Thyroid gland (tissue), 4 donors: ENCODE data around the gene FXN.

Experiments
- CTCF ChIP-seq, 6 experiments: fragments of 200-600 bp in 3 of 6; fragments of 450-650 bp in 3 of 6; sonication (generic) in 3 of 6; IDR thresholded peaks; one replicate each; pipeline ENCODE4 v1.5.1; 2016 to 2019; ENCODE audit warnings: antibody characterized with exemption in 6 of 6, mild to moderate bottlenecking in 2 of 6, inconsistent platforms in 1 of 6, moderate library complexity in 1 of 6
- POLR2A ChIP-seq, 2 donors: fragments of 450-650 bp; IDR thresholded peaks; one replicate each; pipeline ENCODE4 v1.6.1; 2017; ENCODE audit warnings: antibody characterized with exemption in 2 of 2, mild to moderate bottlenecking in 2 of 2, moderate library complexity in 1 of 2

GRCh38 chr9:68999393-69000105 lies 36.0 kb upstream of the FXN start:
- TF ChIP-seq CTCF (IDR thresholded peaks at IDR 0.05) (peak in 5 of 6 experiments; percentile 42 to 85 (median 75)), POLR2A (IDR thresholded peaks at IDR 0.05) (no peak)
